GM06990 (cell line): ENCODE measurements around the gene RPS10.
"Not testable (repeated sequence)": the region's sequence is repeated elsewhere in the genome, so short reads cannot be mapped to it uniquely, and the experiment has no call there.

ENCODE experiments used
- DNase-seq: peaks from one replicate; pipeline ENCODE4 v3.0.0-alpha.2; 2011; ENCODE audit not compliant: insufficient read length; ENCODE audit errors: extremely low read depth
- H3K27me3 ChIP-seq: replicated peaks from 2 replicates; pipeline ENCODE4 v1.6.0; 2011; ENCODE audit warnings: low read length; ENCODE audit not compliant: control insufficient read depth, insufficient read depth
- H3K36me3 ChIP-seq: 2 replicates; pipeline ENCODE4 v1.5.1; 2011; ENCODE audit warnings: low read length; ENCODE audit not compliant: control insufficient read depth, insufficient read depth
- H3K4me3 ChIP-seq: replicated peaks from 2 replicates; pipeline ENCODE4 v1.5.1; 2011; ENCODE audit warnings: low read depth, mild to moderate bottlenecking, control low read depth, low read length
- CTCF ChIP-seq: IDR thresholded peaks from 2 replicates; pipeline ENCODE4 v1.5.1; 2011; ENCODE audit warnings: low read length, control low read depth, mild to moderate bottlenecking, inconsistent platforms; ENCODE audit not compliant: insufficient read depth, poor library complexity, severe bottlenecking

The RPS10 gene

GRCh38 chr6:34418367-34418766, 7.5 kb downstream of the RPS10 start:
- DNase-seq, result no peak
- Histone ChIP-seq H3K27me3 (no peaks in the 10 kb centered on the region), H3K36me3 (peaks cover 34% of the 10 kb centered on the region), H3K4me3 (no peak overlapping the region)
- TF ChIP-seq CTCF, result no peak

- TF ChIP-seq CTCF, result no peak
- H3K36me3 ChIP-seq, result peaks cover 25% of the 10 kb centered on the region
- H3K4me3 ChIP-seq, result no peak overlapping the region
- H3K27me3 ChIP-seq, result no peaks in the 10 kb centered on the region
- DNase-seq, result no peak
Observed at GRCh38 chr6:34416877-34417371, 8.9 kb downstream of the RPS10 start.

- DNase-seq, result no peak
- no peaks in the 10 kb centered on the region for H3K27me3 ChIP-seq
- TF ChIP-seq CTCF, result peak; percentile 36
- peaks cover 21% of the 10 kb centered on the region for H3K36me3 ChIP-seq
- no peak overlapping the region for H3K4me3 ChIP-seq
Observed at GRCh38 chr6:34414999-34415858, 10.6 kb downstream of the RPS10 start.

- no peaks in the 10 kb centered on the region for H3K27me3 ChIP-seq
- no peak for DNase-seq
- no peak for TF ChIP-seq CTCF
- peaks cover 9% of the 10 kb centered on the region for H3K36me3 ChIP-seq
- H3K4me3 ChIP-seq, result no peak overlapping the region
Observed at GRCh38 chr6:34412643-34413214, 13.1 kb downstream of the RPS10 start.

GRCh38 chr6:34412016-34412415, 13.9 kb downstream of the RPS10 start:
- no peak for TF ChIP-seq CTCF
- no peaks in the 10 kb centered on the region for H3K27me3 ChIP-seq
- no peak overlapping the region for H3K4me3 ChIP-seq
- peaks cover 4% of the 10 kb centered on the region for H3K36me3 ChIP-seq
- DNase-seq, result no peak

- not testable (repeated sequence) for DNase-seq, H3K27me3 ChIP-seq, H3K36me3 ChIP-seq, H3K4me3 ChIP-seq
Observed at GRCh38 chr6:34407915-34408314, 18.0 kb downstream of the RPS10 start.
